ENCODE results near the gene GRAPL.
"Not testable (repeated sequence)": the region's sequence is repeated elsewhere in the genome, so short reads cannot be mapped to it uniquely, and the experiment has no call there.

The GRAPL gene

DNA sequence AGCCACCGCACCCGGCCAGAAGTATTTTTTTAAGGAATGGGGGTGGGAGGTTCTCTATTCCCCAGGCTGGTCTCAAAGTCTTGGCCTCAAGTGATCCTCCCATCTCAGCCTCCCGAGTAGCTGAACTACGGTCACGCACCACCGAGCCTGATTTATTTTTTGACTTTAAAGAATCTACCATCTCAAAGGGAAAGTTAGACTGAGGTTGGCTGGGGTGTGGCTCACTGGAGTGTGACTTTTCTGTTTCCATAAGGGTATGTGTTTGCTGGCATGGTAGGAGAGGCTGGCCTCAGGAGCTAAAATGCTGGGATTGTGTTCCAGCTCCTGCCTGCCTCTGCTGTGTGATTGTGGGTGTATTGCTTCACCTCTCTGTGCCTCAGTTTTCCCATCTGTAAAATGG is 10.6 kb downstream of the GRAPL start:
- DNase-seq = not testable (repeated sequence)

DNA sequence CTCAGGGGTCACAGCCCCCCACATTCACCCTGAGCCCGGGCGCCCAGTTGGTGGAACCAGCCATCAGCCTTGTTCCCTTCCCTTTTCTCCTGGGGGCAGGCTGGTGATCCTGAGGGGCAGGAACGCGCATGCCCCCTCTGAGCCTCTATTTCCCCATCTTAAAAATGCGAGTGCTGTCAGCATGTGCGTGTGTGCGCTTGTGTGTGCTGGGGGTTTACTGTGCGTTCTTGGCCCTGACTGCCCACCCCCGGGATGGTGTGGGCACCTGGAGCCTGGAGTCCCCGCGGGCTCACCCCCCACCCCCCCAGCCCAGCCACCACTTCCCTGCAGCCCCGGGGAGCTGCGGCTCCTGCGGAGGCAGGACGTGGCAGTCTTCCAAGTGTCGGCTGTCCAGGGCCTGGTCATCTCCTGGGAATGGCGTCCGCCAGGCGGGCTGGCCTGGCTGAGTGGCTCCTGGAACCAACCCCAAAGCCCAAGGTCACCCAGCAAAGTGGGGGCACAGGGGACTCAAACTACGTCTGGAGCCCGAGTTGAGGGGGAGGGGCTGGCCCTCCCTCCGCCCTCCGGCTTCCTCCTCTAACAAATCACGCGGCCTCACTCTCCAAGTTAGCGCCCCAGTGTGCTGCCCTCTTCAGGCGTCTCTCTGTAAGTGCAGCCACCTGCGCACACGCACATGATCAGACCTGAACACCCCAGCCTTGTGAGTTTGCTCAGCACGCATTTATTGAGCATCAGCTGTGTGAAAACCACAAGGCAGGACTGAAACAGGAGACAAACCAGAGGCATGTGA is 14.2 kb downstream of the GRAPL start:
- DNase-seq = not testable (repeated sequence)

DNA sequence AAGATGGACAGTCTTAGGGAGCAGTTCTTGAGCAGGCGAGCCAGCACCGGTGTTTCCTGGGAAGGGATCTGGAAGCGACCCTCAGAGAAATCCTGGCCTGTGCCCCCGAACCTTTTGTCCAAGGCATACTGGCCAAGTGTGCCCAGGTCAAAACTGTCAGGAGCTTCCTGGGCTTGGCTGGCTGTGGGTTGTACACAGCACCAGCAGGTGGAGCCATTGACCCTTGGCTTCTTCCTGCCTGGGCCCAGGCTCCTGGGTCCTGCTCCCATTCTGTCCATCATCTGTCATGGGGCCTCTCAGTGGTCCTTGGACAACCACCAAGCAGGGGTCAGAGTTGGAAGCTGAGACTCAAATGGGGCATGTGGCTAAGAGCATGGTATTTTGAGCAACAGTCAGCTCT is 15.0 kb downstream of the GRAPL start:
- not testable (repeated sequence) for DNase-seq

DNA sequence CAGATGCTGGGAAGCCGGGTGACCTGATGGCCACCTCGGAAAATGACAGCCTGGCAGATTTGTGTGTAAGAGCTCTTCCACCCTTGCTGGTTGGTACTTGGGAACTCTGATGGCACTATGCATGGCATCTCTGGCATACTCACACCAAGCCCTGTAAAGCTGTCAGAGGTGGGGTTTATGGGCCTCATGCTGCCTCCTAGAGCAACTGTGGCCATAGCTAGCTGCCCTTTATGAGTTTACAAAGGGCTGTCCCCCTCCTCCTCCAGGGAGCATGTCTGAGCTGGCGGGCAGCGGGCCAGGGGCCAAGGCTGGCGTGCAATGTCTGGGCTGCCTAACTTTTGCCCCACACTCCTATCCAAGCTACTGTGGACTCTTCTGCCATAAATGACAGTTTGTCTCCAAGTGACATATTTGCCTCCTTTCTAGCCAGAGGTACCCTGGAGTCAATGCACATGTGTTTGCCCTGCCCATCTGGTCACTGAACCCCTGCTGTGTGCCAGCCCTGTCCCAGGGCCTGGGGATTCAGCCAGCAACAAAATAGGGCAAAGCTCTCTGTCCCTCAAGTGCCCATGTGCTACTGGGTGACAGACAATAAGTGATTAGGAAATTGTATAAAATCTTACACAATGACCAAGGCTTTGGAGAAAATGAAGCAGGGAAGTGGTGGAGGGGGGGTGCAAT is 15.8 kb downstream of the GRAPL start:
- DNase-seq = not testable (repeated sequence)

DNA sequence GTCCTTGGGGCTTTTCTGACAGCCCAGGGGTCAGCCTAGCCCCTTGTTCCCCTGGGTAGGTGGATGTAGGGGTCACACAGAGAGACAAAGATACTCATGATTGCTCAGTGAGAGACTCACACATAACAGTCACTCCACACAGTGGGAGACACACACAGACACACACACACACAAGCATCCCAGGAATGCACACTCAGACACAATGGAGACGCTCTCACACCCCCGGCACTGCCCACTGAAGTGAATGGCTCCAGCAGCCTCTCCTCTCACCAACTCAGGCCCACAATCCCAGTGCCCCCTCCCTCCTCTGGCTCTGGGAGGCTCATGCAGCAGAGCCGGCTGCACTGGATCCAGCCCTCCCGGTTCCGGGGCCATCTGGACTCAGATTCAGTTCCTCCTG is 17.0 kb downstream of the GRAPL start:
- DNase-seq = not testable (repeated sequence)

DNA sequence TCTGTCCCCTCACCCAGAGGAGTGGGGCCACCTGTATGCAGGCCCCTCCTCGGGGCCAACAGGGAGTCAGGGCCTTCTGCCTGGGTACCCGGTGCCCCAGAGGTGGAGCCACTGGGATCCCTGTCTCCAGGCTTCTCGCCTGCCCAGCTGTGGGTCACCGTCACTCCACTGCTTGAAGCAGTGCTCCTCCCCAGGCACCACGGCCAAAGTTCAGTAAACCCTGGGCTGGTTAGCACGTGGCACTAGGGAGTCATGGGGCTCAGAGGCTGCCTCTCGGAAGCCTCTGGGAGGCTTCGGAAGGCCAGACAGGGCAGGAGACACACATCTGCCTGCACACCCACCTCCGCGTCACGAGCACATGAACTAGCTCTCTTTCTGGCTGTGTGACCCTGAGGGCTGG is 18.1 kb downstream of the GRAPL start:
- not testable (repeated sequence) for DNase-seq

DNA sequence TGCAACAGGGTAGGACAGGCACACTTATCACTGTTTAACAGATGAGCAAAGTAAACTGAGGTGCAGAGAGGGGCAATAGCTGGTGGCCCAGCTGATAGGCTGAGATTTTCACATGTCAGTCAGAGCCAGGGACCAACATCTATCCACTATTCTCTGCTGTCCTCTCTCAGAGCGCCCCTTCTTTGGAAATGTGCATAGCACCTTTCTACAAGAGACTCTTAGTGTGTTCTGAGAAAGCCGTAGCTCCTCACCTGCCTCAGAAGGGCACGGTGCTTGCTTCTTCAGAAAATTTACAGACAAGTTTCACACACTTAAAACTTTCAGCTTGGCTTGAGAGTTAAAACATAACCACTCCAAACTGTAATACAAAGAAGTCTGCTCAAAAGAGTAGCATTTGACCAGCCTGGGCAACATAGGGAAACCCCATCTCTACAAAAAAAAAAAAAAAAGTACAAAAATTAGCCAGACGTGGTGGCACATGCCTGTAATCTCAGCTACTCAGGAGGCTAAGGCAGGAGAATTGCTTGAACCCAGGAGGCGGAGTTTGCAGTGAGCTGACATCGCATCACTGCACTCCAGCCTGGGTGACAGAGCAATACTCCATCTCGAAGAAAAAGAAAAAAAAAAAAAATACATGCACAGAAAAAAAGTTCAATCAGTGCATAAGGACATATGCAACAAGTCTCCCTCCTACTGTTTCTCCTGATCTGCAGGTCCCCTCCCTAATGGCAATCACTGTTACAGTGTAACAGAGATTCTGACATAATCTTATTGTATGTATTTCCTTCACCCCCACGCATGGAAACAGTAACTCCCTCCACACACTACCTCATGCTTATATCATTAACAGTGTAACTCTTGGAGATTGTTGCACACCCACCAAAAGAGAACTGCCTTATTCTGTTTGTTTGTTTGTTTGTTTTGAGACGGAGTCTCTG is 23.6 kb downstream of the GRAPL start:
- not testable (repeated sequence) for DNase-seq

DNA sequence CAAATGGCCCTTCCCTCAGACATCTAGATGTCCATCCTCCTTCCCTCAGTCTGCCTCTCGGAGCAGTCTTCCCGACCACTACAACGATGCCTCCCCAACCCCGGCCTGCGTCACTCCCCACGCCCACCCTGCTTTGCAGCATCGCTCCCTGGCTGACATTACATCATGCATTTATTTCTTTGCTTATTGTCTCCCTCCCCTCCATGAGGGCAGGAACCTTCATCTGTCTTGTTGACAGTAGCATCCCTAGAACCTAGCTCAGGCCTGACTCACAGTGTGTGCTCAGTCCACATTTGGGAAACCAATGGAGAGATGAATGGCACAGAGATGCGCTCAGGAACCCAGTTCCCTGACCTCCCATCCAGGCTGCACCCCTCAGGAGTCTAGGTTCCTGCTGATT is 30.2 kb downstream of the GRAPL start:
- DNase-seq = not testable (repeated sequence)

DNA sequence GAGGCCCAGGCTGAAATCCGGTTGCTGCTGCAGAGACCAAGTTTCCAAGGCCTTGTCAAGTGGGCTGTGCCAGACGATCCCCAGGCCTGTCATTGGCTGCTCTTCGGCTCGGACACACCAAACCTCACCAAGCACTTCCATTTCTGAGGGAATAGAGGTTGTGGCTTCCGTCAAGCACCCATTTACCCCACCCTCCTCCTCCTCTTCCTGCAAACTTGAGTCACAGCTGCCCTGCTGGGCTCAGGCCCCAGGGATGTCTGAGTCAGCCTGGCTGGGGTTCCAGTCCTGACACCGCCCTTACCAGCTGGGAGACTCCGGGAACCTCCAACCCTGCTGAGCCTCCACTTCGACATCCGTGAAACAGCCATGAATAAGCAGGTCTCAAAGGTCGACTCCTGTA is 31.1 kb downstream of the GRAPL start:
- DNase-seq = not testable (repeated sequence)

DNA sequence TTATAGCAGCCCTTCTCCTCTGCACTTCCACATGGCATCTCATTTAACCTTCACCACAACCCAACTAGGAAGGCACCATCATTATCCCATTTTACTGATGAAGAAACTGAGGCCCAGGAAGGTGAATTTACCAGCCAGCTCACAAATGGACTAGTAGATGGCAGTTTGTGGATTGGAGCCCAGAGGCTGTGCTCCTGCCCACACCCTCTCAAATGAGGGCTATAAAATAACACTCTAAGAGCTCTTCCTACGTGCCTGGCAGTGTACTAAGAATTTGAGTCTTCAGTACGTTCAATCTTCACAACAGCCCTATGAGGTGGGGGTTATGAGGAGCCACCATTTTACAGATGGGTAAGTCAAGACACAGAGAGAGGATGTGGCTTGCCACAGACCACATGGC is 31.5 kb downstream of the GRAPL start:
- DNase-seq = not testable (repeated sequence)

DNA sequence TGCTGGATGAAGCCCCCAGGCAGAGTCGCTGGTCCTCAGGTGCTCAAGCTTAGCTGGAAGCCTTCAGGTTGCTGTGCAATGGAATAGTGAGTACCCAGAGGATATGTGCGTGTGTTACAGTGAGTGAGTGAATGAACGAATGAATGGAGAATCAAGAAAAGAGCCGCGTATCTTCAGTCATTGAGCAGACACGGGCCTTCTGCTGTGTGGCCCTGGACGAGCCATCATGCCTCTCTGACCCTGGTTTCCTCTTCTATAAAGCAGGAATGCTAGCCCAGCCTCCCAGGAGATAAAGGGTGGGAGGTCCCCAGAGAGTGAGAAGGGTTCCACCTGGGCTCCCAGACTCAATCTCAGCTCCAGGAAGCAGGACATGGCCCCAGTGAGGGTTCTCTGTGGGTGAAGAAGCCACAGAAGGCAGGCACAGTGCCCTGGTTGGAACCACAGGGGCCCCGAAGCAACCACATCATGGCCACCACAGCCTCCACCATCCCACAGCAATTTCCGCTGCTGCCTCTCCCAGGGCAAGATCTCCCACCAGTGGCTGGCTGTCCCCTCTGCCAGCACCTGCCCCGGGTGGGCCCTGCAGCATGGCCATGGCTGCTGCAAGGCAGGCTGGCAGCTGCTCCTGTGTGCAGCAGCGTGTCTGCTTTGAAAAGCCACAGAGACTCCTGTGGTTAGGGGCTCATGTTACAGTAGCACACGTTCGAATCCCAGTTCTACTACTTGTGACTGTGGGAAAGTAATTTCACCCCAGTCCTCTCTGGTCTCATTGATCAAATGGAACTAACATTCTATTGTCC is 34.1 kb downstream of the GRAPL start:
- DNase-seq = not testable (repeated sequence)

DNA sequence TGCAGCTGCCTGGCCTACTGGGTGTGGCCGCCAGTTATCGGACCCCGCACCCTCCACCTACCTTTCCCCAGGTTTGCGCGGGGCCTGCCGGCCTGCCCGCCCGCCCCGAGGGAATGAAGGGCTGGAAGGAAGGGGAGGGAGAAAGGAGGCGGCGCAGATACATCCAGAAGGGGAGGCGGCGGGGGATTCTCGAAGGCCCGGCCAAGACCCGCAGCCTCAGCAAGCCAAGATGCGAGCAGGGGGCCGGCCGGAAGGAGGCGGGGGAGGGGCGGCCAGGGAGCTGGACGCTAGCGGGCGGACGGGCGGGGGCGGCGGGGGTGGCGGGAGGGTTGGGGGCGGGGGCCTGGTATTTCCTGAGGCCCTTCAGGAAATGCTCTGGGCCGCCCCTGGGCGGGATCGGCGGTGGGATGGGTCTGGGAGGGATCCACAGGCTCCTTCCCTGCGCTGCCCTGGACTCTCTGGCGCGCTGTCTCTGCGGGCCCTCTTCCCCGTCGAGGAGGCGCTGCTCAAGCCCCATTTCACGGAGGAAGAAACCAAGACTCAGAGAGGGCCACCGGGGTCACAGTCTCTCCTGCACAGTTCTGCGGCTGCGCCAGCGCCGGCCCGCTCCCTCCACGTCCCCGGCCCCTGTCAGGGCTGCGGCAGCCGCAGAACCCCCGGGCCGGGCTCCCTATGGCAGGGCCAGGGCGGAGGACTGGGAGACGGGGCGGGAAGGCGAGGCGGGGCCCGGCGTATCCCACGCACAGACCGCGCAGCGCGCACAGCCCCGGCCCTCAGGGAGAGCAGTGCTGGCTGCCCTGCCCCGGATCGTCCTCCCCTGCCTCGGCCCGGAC is 35.2 kb downstream of the GRAPL start:
- not testable (repeated sequence) for DNase-seq

DNA sequence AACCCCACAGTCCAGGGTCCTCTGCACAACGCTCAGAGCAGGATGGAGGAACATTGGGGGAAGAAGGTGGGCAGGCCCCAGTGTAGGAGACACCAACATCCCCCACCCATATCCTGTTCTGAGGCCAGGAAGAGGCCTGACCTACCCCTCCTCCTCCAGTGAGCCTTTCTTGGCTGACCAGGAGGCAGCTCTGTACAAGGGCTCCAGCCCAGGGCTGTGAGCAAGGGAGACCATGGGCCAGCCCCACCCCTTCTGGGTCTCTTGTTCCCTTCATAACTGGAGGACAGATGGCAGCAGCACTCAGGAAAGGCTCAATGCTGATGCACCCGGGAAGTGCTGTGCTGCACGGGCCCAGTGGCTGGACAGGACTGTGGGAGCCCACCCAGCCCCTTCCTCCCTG is 47.0 kb downstream of the GRAPL start:
- DNase-seq = not testable (repeated sequence)

DNA sequence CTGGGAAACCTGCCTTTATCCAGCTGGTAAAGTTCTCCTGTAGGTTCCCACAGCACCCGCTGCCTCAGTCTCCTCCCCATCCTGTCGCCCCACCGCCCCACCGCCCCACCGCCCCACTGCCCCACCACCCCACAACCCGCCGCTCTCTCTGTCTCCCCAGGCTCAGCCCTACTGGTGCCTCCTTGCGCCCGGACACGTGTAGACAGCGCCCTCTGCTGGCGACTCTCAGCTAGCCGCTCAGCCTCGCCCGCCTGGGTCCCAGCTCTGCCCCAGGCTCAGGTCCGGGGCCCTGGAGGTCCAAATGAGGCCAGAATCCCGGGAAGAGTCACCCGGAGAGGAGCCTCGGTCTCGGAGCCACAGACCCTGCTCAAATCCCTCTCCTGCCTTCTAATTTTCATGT is 48.0 kb downstream of the GRAPL start:
- not testable (repeated sequence) for DNase-seq

DNA sequence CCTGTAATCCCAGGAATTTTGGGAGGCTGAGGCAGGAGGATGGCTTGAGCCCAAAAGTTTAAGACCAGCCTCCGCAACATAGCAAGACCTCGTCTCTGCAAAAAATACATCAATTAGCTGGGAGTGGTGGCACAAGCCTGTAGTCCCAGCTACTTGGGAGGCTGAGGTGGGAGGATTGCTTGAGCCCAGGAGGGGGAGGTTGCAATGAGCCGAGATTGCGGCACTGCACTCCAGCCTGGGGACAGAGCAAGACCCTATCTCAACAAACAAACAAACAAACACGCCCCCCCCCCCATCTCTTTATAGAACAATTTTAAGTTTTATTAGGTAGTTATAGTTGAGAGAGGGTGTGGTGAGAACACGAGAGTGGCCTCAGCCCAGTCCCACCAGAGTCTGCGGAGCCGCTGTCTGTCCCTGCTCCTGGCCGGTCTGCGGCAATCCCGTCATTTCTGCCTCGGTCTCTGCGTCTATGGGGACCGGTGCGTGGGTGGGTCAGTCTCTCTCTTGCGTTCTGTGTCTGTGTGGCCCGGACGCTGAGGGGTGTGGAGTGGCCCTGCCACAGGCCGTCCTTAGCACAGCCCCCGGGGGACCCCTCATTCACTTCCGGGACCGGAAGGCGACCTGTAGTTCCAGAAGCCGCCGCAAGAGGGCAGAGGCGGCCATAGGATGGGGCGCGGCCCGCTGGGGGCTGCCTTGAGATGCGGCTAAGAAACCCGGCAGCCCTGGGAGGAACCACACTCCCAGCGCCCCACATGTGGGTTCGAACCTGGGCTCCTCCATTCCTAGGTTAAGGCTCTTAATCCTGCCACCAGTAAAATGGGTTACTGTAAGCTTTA is 53.9 kb downstream of the GRAPL start:
- not testable (repeated sequence) for DNase-seq

DNA sequence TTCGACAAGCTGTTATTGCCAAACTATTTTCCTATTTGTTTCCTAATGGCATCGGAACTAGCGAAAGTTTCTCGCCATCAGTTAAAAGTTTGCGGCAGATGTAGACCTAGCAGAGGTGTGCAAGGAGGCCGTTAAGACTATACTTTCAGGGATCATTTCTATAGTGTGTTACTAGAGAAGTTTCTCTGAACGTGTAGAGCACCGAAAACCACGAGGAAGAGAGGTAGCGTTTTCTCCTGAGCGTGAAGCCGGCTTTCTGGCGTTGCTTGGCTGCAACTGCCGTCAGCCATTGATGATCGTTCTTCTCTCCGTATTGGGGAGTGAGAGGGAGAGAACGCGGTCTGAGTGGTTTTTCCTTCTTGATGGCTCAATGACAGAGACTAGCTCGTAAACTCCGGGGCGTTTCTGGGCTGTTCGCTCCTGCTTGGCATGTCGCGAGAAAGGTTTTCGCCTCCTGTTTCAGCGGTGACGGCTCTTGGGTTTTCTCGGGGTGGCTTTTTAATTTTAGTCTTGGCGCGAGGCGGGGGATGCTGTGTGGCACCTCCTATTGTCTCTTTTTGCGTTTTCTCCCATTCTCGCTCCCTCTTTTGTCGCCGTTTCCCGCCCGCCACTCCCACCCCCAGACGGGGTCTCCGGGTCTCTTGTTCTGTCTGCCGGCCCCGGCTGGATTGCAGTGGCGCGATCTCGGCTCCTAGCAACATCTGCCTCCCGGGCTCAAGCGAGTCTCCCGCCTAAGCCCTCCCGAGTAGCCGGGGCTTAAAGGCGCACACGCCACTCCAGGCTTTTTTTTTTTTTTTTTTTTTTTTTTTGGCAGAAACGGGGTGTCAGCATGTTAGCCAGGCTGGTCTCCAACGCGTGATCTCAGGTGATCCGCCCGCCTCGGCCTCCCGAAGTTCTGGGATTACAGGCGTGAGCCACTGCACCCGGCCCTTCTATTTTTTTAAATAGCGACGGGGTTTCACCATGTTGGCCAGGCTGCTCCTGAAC is 60.8 kb downstream of the GRAPL start:
- DNase-seq = not testable (repeated sequence)

DNA sequence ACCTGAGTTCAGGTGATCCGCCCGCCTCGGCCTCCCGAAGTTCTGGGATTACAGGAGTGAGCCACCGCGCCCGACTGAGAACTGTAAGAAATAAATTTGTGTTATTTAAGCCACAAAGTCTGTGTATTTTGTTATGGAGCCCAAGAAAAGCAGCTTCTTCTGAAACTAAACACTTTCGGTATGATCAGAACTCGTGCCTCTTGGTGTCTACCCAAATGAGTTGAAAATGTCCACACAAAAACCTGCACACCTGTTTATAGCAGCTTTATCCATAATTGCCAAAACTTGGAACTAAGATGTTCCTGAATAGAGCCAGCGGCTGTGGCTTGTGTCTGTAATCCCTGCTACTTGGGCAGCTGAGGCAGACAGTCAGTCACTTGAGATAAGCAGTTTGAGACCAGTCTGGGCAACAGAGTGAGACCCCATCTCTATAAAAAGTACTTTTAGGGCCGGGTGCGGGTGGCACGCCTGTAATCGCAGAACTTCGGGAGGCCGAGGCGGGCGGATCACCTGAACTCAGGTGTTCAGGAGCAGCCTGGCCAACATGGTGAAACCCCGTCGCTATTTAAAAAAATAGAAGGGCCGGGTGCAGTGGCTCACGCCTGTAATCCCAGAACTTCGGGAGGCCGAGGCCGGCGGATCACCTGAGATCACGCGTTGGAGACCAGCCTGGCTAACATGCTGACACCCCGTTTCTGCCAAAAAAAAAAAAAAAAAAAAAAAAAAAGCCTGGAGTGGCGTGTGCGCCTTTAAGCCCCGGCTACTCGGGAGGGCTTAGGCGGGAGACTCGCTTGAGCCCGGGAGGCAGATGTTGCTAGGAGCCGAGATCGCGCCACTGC is 61.7 kb downstream of the GRAPL start:
- DNase-seq = not testable (repeated sequence)

DNA sequence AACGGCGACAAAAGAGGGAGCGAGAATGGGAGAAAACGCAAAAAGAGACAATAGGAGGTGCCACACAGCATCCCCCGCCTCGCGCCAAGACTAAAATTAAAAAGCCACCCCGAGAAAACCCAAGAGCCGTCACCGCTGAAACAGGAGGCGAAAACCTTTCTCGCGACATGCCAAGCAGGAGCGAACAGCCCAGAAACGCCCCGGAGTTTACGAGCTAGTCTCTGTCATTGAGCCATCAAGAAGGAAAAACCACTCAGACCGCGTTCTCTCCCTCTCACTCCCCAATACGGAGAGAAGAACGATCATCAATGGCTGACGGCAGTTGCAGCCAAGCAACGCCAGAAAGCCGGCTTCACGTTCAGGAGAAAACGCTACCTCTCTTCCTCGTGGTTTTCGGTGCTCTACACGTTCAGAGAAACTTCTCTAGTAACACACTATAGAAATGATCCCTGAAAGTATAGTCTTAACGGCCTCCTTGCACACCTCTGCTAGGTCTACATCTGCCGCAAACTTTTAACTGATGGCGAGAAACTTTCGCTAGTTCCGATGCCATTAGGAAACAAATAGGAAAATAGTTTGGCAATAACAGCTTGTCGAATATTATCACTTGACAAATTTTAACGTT is 62.5 kb downstream of the GRAPL start:
- DNase-seq = not testable (repeated sequence)

Measured in CD4-positive, alpha-beta T cell treated with Interleukin-6 for 4 hours (primary cell).